ENCODE measurements around the gene SAMD1.

GRCh38 chr19:14073261-14073924 is 17.2 kb downstream of the SAMD1 start:
- TF ChIP-seq, protein P1, sequence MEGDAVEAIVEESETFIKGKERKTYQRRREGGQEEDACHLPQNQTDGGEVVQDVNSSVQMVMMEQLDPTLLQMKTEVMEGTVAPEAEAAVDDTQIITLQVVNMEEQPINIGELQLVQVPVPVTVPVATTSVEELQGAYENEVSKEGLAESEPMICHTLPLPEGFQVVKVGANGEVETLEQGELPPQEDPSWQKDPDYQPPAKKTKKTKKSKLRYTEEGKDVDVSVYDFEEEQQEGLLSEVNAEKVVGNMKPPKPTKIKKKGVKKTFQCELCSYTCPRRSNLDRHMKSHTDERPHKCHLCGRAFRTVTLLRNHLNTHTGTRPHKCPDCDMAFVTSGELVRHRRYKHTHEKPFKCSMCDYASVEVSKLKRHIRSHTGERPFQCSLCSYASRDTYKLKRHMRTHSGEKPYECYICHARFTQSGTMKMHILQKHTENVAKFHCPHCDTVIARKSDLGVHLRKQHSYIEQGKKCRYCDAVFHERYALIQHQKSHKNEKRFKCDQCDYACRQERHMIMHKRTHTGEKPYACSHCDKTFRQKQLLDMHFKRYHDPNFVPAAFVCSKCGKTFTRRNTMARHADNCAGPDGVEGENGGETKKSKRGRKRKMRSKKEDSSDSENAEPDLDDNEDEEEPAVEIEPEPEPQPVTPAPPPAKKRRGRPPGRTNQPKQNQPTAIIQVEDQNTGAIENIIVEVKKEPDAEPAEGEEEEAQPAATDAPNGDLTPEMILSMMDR (conservative IDR thresholded peaks at IDR 0.05) = peak; percentile 99
- TF ChIP-seq ZFX (IDR thresholded peaks at IDR 0.05) = peak; percentile 43; the same call in 1 of the 2 replicates

All from C4-2B (cell line).